MM.1S (cell line): ENCODE measurements around the gene SCGB3A2.

ENCODE experiments used
- DNase-seq: peaks from one replicate; pipeline ENCODE4 v3.0.0-alpha.2; 2015
- H2AFZ ChIP-seq: fragments of 300-600 bp; sonication (generic); 2 replicates; pipeline ENCODE4 v1.6.0; 2016; ENCODE audit warnings: antibody characterized with exemption, low read length
- H3F3A ChIP-seq: fragments of 300-600 bp; sonication (generic); 2 replicates; pipeline ENCODE4 v1.6.1; 2016; ENCODE audit warnings: mild to moderate bottlenecking, antibody characterized with exemption, low read length, moderate library complexity, mixed read lengths; ENCODE audit not compliant: insufficient read depth
- H3K27ac ChIP-seq: fragments of 300-600 bp; sonication (generic); 2 replicates; pipeline ENCODE4 v1.5.1; 2016; ENCODE audit warnings: mild to moderate bottlenecking, low read length
- H3K27me3 ChIP-seq: fragments of 300-600 bp; sonication (generic); replicated peaks from 2 replicates; pipeline ENCODE4 v1.6.0; 2016; ENCODE audit warnings: low read length; ENCODE audit not compliant: insufficient read depth
- H3K36me3 ChIP-seq: fragments of 300-600 bp; sonication (generic); replicated peaks from 2 replicates; pipeline ENCODE4 v1.6.1; 2016; ENCODE audit warnings: mild to moderate bottlenecking, low read length, mixed read lengths; ENCODE audit not compliant: insufficient read depth
- H3K4me1 ChIP-seq: fragments of 300-600 bp; sonication (generic); 2 replicates; pipeline ENCODE4 v1.6.1; 2016; ENCODE audit warnings: low read length, mixed read lengths
- H3K4me2 ChIP-seq: fragments of 300-600 bp; sonication (generic); 2 replicates; pipeline ENCODE4 v1.6.0; 2016; ENCODE audit warnings: low read depth, low read length
- H3K4me3 ChIP-seq: fragments of 300-600 bp; sonication (generic); 2 replicates; pipeline ENCODE4 v1.5.1; 2016; ENCODE audit warnings: low read length, mixed read lengths
- H3K79me2 ChIP-seq: fragments of 300-600 bp; sonication (generic); 2 replicates; pipeline ENCODE4 v1.6.1; 2016; ENCODE audit warnings: mixed run types, low read length, mixed read lengths
- H3K9ac ChIP-seq: fragments of 300-600 bp; sonication (generic); 2 replicates; pipeline ENCODE4 v1.6.1; 2016; ENCODE audit warnings: low read length, mixed read lengths
- H3K9me2 ChIP-seq: fragments of 300-600 bp; sonication (generic); replicated peaks from 2 replicates; pipeline ENCODE4 v1.6.1; 2016; ENCODE audit warnings: mild to moderate bottlenecking, low read length, mixed read lengths; ENCODE audit not compliant: insufficient read depth
- H3K9me3 ChIP-seq: fragments of 300-600 bp; sonication (generic); replicated peaks from 2 replicates; pipeline ENCODE4 v1.6.1; 2016; ENCODE audit warnings: mild to moderate bottlenecking, low read length, mixed read lengths; ENCODE audit not compliant: insufficient read depth
- H4K20me1 ChIP-seq: fragments of 300-600 bp; sonication (generic); 2 replicates; pipeline ENCODE4 v1.6.1; 2016; ENCODE audit warnings: mild to moderate bottlenecking, low read length, moderate library complexity, mixed read lengths; ENCODE audit not compliant: insufficient read depth
- EZH2 ChIP-seq: fragments of 300-600 bp; sonication (generic); optimal IDR thresholded peaks from 2 replicates; pipeline ENCODE3; 2017; ENCODE audit warnings: low read depth, mild to moderate bottlenecking, antibody characterized with exemption, low read length, mixed read lengths
- EZH2phosphoT487 ChIP-seq: fragments of 300-600 bp; sonication (generic); IDR thresholded peaks from 2 replicates; pipeline ENCODE4 v1.6.1; 2018; ENCODE audit warnings: antibody characterized with exemption, low read length
- TF ChIP-seq, protein P1 (sequence below): fragments of 300-600 bp; sonication (generic); IDR thresholded peaks from 2 replicates; pipeline ENCODE4 v1.5.1; 2016; ENCODE audit warnings: antibody characterized with exemption, low read length, mixed read lengths

SCGB3A2 gene

DNA sequence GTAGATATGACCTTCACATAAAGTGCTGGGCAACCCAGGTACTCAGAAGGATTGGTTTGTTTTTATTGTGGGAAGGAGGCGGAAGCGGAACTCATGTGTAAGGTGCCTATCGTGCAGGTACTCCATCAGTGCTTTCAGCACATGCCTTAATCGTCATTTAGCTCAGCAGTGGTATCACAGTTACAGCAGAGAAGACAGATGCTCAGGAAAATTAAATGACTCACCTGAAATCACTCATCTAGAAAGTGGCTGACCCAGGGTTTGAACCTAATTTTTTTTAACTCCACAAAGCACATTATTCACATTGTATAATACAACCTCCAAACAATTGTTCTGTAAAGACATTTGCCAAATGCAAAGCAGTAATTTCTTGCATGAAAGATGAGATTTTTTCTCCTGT, 25.6 kb downstream of the SCGB3A2 start:
- H3K4me3 ChIP-seq, result no peak overlapping the region
- no peaks in the 10 kb centered on the region for H3K4me1 ChIP-seq
- no peak overlapping the region for H3K9ac ChIP-seq
- H3K4me2 ChIP-seq, result no peak overlapping the region
- no peaks in the 10 kb centered on the region for H3F3A ChIP-seq
- no peak for DNase-seq
- no peaks in the 10 kb centered on the region for H3K36me3 ChIP-seq
- no peaks in the 10 kb centered on the region for H3K9me2 ChIP-seq
- H3K9me3 ChIP-seq, result no peaks in the 10 kb centered on the region
- H3K27me3 ChIP-seq, result no peaks in the 10 kb centered on the region
- no peak for TF ChIP-seq EZH2
- TF ChIP-seq, protein P1, sequence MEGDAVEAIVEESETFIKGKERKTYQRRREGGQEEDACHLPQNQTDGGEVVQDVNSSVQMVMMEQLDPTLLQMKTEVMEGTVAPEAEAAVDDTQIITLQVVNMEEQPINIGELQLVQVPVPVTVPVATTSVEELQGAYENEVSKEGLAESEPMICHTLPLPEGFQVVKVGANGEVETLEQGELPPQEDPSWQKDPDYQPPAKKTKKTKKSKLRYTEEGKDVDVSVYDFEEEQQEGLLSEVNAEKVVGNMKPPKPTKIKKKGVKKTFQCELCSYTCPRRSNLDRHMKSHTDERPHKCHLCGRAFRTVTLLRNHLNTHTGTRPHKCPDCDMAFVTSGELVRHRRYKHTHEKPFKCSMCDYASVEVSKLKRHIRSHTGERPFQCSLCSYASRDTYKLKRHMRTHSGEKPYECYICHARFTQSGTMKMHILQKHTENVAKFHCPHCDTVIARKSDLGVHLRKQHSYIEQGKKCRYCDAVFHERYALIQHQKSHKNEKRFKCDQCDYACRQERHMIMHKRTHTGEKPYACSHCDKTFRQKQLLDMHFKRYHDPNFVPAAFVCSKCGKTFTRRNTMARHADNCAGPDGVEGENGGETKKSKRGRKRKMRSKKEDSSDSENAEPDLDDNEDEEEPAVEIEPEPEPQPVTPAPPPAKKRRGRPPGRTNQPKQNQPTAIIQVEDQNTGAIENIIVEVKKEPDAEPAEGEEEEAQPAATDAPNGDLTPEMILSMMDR, result no peak
- TF ChIP-seq EZH2phosphoT487, result no peak
- H2AFZ ChIP-seq, result no peak overlapping the region
- no peaks in the 10 kb centered on the region for H4K20me1 ChIP-seq
- no peaks in the 10 kb centered on the region for H3K79me2 ChIP-seq
- no peak overlapping the region for H3K27ac ChIP-seq

DNA sequence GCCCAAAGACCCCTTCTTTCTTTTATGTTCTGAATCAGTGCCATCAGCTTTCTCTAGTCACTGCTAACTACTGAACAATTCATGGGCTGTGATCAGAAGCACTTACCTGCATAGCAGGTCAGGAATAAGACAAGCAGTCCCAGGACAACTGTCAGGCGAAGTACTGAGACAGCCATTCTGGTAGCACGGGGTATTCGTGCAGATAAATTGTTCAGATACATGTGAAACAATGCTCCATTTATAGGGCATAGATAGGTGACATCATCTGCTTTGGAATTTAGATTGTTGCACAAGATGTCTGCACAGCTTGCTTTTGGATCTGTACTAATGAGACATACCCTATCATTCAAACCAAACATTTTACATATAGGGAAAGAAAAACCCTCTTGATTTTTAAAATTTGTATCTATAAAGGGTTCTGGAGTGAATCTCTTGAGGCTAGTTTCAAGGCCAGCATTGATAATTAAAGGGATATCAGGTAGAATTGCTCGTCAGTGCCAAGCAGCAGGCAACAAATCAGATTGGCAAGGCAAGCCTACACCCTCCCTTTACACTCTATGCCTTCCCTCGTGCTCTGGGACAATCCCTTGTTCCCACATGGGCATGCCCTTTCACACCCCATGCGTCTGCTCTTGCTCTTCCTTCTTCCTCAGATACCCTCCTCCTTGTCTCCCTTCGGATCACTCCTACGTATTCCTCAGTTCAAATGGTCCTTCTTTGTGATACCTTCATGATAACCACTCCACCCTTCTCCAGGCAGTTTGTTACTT, 28.0 kb downstream of the SCGB3A2 start, which contains the start of gene C5orf46:
TSS of gene C5orf46 (minus strand) at position 213 of the 770 bp plus-strand sequence. CDS start at position 176, 37 bp downstream.
- Histone ChIP-seq H3K4me1 (no peaks in the 10 kb centered on the region), H3K9me2 (no peaks in the 10 kb centered on the region), H3K9ac (no peak within 1 kb of the TSS), H3K79me2 (no peaks in the 10 kb centered on the region), H4K20me1 (no peaks in the 10 kb centered on the region), H3F3A (no peaks in the 10 kb centered on the region), H3K36me3 (no peaks in the 10 kb centered on the region), H3K4me2 (no peak within 1 kb of the TSS), H2AFZ (no peak within 1 kb of the TSS), H3K27ac (no peak within 1 kb of the TSS), H3K4me3 (no peak within 1 kb of the TSS), H3K9me3 (no peaks in the 10 kb centered on the region), H3K27me3 (no peaks in the 10 kb centered on the region)
- TF ChIP-seq EZH2 (no peak), EZH2phosphoT487 (no peak)
- TF ChIP-seq, protein P1, result no peak
- DNase-seq, result no peak

DNA sequence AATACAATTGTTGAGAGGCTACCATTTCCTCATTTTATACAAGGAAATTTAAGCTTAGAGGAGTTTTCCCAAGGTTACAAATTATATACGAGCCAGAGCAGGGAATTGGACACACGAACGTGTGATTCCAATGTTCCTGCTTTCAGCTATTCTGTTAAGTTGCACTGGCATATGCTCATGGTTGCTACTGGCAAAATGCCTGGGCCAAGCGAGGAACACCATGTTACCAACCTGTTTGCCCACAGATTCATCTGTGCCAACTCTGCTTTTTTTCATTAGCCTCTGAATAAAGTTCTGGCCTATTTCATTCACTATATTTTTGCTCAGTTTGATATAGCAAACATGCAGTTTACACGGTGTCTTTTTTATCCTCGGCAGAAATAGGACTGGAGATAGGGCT, 32.9 kb downstream of the SCGB3A2 start:
- Histone ChIP-seq H3K79me2 (no peaks in the 10 kb centered on the region), H3K9ac (no peak overlapping the region)
- TF ChIP-seq EZH2phosphoT487 (no peak), EZH2 (no peak)
- TF ChIP-seq, protein P1, result no peak

More for the DNA sequence above, 32.9 kb downstream of the SCGB3A2 start:
- H3F3A ChIP-seq, result no peaks in the 10 kb centered on the region
- no peaks in the 10 kb centered on the region for H3K36me3 ChIP-seq
- no peak overlapping the region for H3K27ac ChIP-seq
- no peak for DNase-seq
- H2AFZ ChIP-seq, result no peak overlapping the region
- H3K4me2 ChIP-seq, result no peak overlapping the region
- no peaks in the 10 kb centered on the region for H3K27me3 ChIP-seq
- no peaks in the 10 kb centered on the region for H3K9me3 ChIP-seq
- no peaks in the 10 kb centered on the region for H3K9me2 ChIP-seq
- H3K4me1 ChIP-seq, result no peaks in the 10 kb centered on the region
- H3K4me3 ChIP-seq, result no peak overlapping the region
- no peaks in the 10 kb centered on the region for H4K20me1 ChIP-seq
